Measurements from ENCODE around the gene FOLR2. TPM values are rescaled to one million over a fixed set of nuclear protein-coding genes. Genes with fewer than 3 reads are reported as not detected.
"Not testable (repeated sequence)": the region's sequence is repeated elsewhere in the genome, so short reads cannot be mapped to it uniquely, and the experiment has no call there.

Gene FOLR2
- not detected in 2 replicates for total RNA-seq

- no peaks in the 10 kb centered on the region for H3K9me3 Mint-ChIP-seq
- no peak within 1 kb of the TSS for H3K4me3 Mint-ChIP-seq
- peaks cover 44% of the 10 kb centered on the region for H3K27me3 Mint-ChIP-seq
- peaks cover 5% of the 10 kb centered on the region for H3K4me1 Mint-ChIP-seq
- no peaks in the 10 kb centered on the region for H3K36me3 Mint-ChIP-seq (ENCODE audit: low read depth)
- H3K27ac Mint-ChIP-seq: no peak within 1 kb of the TSS
- DNase-seq: no peak
- intact Hi-C loops (cut with micrococcal nuclease): no loop called here
Observed at GRCh38 chr11:72216638-72217037, at the start of gene FOLR2. TSS of gene FOLR2 (plus strand) at chr11:72216794. CDS start at chr11:72218585, 1,791 bp downstream.

- H3K9me3 Mint-ChIP-seq; H3K27ac Mint-ChIP-seq; DNase-seq; H3K27me3 Mint-ChIP-seq; H3K36me3 Mint-ChIP-seq (ENCODE audit: low read depth); intact Hi-C loops (cut with micrococcal nuclease); H3K4me3 Mint-ChIP-seq; H3K4me1 Mint-ChIP-seq: not testable (repeated sequence)
Observed at GRCh38 chr11:72169046-72169555, 47.5 kb upstream of the FOLR2 start.

DNA sequence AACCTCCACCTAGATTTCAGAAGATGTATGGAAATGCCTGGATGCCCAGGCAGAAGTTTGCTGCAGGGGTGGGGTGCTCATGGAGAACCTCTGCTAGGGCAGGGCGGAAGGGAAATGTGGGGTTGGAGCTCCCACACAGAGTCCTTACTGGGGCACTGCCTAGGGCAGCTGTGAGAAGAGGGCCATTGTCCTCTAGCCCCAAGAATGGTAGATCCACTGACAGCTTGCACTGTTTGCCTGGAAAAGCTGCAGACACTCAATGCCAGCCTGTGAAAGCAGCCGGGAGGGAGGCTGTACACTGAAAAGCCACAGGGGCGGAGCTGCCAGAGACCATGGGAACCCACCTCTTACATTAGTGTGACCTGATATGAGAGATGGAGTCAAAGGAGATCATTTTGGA lies 46.8 kb upstream of the FOLR2 start:
- DNase-seq; H3K36me3 Mint-ChIP-seq (ENCODE audit: low read depth); H3K4me1 Mint-ChIP-seq; H3K4me3 Mint-ChIP-seq; H3K9me3 Mint-ChIP-seq; H3K27ac Mint-ChIP-seq; intact Hi-C loops (cut with micrococcal nuclease): not testable (repeated sequence)
- peaks cover 11% of the 10 kb centered on the region for H3K27me3 Mint-ChIP-seq

GRCh38 chr11:72172043-72172442 lies 44.6 kb upstream of the FOLR2 start:
- intact Hi-C loops (cut with micrococcal nuclease); DNase-seq; H3K4me3 Mint-ChIP-seq; H3K4me1 Mint-ChIP-seq; H3K9me3 Mint-ChIP-seq; H3K27ac Mint-ChIP-seq; H3K36me3 Mint-ChIP-seq (ENCODE audit: low read depth): not testable (repeated sequence)
- H3K27me3 Mint-ChIP-seq: peaks cover 11% of the 10 kb centered on the region

DNA sequence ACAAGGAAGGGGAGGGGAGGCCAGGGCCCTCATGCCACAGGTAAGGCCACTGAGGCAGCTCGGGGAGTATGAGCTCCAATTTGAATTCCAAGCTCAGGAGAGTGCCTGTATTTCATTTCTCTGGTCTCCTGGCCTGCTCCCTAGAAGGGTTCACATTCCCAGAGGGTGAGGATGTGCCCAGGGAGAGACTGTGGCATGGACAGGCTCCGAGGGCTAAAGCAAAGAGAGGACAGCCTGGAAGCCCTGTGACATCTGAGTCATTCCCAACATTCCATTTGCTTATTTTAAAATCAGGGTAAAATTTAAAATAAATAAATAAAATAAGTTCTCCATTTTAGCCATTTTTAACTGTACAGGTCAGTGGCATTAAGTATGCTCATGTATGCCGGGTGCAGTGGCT lies 43.3 kb upstream of the FOLR2 start:
- no peaks in the 10 kb centered on the region for H3K36me3 Mint-ChIP-seq (ENCODE audit: low read depth)
- no peak for DNase-seq

GRCh38 chr11:72174302-72175070 lies 42.1 kb upstream of the FOLR2 start:
- H3K27me3 Mint-ChIP-seq: peaks cover 10% of the 10 kb centered on the region
- H3K4me1 Mint-ChIP-seq: no peaks in the 10 kb centered on the region
- H3K4me3 Mint-ChIP-seq: no peak overlapping the region
- no peaks in the 10 kb centered on the region for H3K36me3 Mint-ChIP-seq (ENCODE audit: low read depth)
- no peak for DNase-seq
- H3K27ac Mint-ChIP-seq: peak overlapping the region; percentile 35
- H3K9me3 Mint-ChIP-seq: no peaks in the 10 kb centered on the region
- intact Hi-C loops (cut with micrococcal nuclease): no loop called here

More for the DNA sequence above, 43.3 kb upstream of the FOLR2 start:
- Mint-ChIP-seq H3K4me3 (no peak overlapping the region), H3K27me3 (peaks cover 11% of the 10 kb centered on the region), H3K9me3 (no peaks in the 10 kb centered on the region), H3K4me1 (no peaks in the 10 kb centered on the region), H3K27ac (no peak overlapping the region)
- intact Hi-C loops (cut with micrococcal nuclease): no loop called here

DNA sequence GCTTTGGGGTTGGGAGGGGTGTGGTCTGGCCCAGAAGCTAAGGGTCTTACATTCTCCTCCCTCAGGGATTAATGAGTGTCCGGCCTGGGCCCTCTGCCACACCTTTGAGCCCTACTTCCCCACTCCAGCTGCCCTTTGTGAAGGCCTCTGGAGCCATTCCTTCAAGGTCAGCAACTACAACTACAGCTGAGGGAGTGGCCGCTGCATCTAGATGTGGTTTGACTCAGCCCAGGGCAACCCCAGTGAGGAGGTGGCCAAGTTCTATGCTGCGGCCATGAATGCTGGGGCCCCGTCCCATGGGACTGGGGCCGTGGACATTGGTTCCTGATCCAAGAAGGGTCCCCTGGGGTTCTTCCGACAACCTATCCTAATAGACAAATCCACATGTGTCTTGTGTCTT lies 38.9 kb upstream of the FOLR2 start:
- H3K4me1 Mint-ChIP-seq: peaks cover 3% of the 10 kb centered on the region
- no peak for DNase-seq
- intact Hi-C loops (cut with micrococcal nuclease): no loop called here
- peaks cover 18% of the 10 kb centered on the region for H3K27me3 Mint-ChIP-seq
- H3K27ac Mint-ChIP-seq: no peak overlapping the region
- no peaks in the 10 kb centered on the region for H3K36me3 Mint-ChIP-seq (ENCODE audit: low read depth)
- H3K4me3 Mint-ChIP-seq: no peak overlapping the region
- no peaks in the 10 kb centered on the region for H3K9me3 Mint-ChIP-seq

- Mint-ChIP-seq H3K4me3 (no peak overlapping the region), H3K27me3 (peaks cover 23% of the 10 kb centered on the region), H3K27ac (no peak overlapping the region), H3K9me3 (no peaks in the 10 kb centered on the region), H3K4me1 (peaks cover 5% of the 10 kb centered on the region), H3K36me3 (ENCODE audit: low read depth) (no peaks in the 10 kb centered on the region)
- intact Hi-C loops (cut with micrococcal nuclease): no loop called here
- no peak for DNase-seq
Observed at GRCh38 chr11:72179049-72179803, 37.4 kb upstream of the FOLR2 start.

DNA sequence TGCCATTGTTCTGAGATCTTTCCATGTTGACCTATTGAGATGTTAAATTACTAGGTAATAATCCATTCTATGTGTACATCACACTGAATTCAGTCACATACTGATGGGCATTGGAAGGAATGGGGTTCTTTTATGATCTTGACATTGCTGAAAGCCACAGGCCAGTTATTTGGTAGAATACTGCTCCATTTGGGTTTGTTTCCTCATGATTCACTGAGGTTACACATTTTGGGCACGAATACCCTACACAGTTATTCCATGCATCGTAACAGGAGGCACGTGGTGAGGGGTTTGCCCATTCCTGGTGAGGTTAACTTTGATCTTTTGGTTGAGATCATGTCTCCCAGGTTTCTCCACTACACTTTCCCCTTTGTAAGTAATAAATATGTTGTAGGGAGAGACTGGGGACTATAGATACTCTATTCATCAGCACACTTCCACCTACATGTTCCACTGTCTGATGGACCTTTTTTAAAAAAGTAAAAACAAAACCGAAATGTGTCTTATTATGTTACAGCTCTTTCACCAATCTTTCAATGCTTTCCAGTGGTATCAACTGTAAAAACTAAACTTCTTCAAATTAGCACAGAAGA lies 36.7 kb upstream of the FOLR2 start:
- Mint-ChIP-seq H3K27ac (peak overlapping the region; percentile 6), H3K9me3 (no peaks in the 10 kb centered on the region), H3K36me3 (ENCODE audit: low read depth) (no peaks in the 10 kb centered on the region), H3K27me3 (peaks cover 22% of the 10 kb centered on the region), H3K4me3 (no peak overlapping the region), H3K4me1 (peaks cover 5% of the 10 kb centered on the region)
- intact Hi-C loops (cut with micrococcal nuclease): loop anchor here (5.0 kb wide), 1 partner anchor 153 kb away; no protein-coding TSS in a partner anchor
- no peak for DNase-seq

DNA sequence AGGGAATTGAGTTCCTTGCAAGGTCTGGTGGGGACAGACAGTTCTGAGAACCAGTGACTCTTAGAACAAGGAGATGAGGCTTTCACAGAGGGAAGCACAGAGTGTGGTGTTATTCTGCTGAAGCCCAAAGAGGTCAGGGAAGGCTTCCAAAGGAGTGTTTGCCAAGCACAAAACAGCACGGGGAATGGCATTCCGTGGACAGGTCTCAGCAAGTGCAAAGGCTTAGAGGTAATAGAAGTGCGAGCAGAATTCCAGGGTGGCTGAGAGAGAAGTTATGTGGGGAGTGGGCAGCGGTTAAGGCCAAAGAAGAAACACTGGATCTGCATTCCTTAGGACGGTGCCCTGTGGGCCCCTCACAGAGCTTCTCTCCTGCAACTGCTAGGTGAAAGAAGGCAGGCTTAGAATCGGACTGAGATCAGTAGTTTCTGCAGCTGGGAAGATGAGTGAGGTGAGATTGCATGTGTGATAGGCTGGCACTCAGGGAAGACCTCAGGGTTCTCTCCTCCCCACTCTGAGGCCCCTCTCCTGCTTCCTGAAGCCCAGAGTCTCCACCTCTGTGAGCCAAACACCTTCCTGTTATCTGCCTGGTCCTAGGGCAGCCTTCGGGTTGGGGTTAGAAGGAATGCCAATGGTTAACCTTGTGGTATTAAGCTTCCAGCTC lies 35.6 kb upstream of the FOLR2 start:
- H3K9me3 Mint-ChIP-seq; H3K4me1 Mint-ChIP-seq; H3K4me3 Mint-ChIP-seq; H3K36me3 Mint-ChIP-seq (ENCODE audit: low read depth); DNase-seq; H3K27ac Mint-ChIP-seq: not testable (repeated sequence)
- intact Hi-C loops (cut with micrococcal nuclease): loop anchor here (5.0 kb wide), 1 partner anchor 154 kb away; no protein-coding TSS in a partner anchor
- H3K27me3 Mint-ChIP-seq: peaks cover 19% of the 10 kb centered on the region

GRCh38 chr11:72181553-72181958 lies 35.0 kb upstream of the FOLR2 start:
- not testable (repeated sequence) for H3K27ac Mint-ChIP-seq; H3K4me1 Mint-ChIP-seq; H3K36me3 Mint-ChIP-seq (ENCODE audit: low read depth); H3K4me3 Mint-ChIP-seq; DNase-seq; H3K9me3 Mint-ChIP-seq
- intact Hi-C loops (cut with micrococcal nuclease): loop anchor here (5.0 kb wide), 1 partner anchor 154 kb away; no protein-coding TSS in a partner anchor
- H3K27me3 Mint-ChIP-seq: peaks cover 17% of the 10 kb centered on the region

DNA sequence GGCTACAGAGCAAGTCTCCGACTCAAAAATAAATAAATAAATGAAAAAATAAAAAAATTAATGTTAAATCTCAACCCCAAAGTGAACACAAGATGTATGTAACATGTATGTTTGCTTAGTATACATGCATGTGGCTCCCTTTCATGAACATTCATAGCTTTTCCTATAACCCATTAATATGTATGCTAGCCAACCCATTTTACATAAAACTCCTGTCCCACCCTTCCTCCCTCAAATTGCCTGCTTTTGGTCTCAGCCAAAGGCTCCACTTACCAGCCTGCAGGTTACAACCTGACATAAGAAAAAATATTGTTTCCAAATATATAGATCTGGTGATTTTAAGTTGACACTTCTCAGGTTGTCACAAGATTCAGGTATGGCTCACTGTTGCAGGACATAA lies 28.3 kb upstream of the FOLR2 start:
- H3K4me1 Mint-ChIP-seq: peaks cover 2% of the 10 kb centered on the region
- intact Hi-C loops (cut with micrococcal nuclease): no loop called here
- H3K36me3 Mint-ChIP-seq (ENCODE audit: low read depth): no peaks in the 10 kb centered on the region
- H3K27ac Mint-ChIP-seq: no peak overlapping the region
- peaks cover 5% of the 10 kb centered on the region for H3K27me3 Mint-ChIP-seq
- no peak overlapping the region for H3K4me3 Mint-ChIP-seq
- DNase-seq: no peak
- no peaks in the 10 kb centered on the region for H3K9me3 Mint-ChIP-seq

- H3K4me1 Mint-ChIP-seq: no peaks in the 10 kb centered on the region
- H3K4me3 Mint-ChIP-seq: no peak overlapping the region
- no peak for DNase-seq
- H3K27ac Mint-ChIP-seq: no peak overlapping the region
- no peaks in the 10 kb centered on the region for H3K36me3 Mint-ChIP-seq (ENCODE audit: low read depth)
- no peaks in the 10 kb centered on the region for H3K27me3 Mint-ChIP-seq
- H3K9me3 Mint-ChIP-seq: no peaks in the 10 kb centered on the region
- intact Hi-C loops (cut with micrococcal nuclease): no loop called here
Observed at GRCh38 chr11:72189455-72190250, 26.9 kb upstream of the FOLR2 start.
